ENCODE data around the gene FGFR1OP2. TPM values are rescaled to one million over a fixed set of nuclear protein-coding genes. Genes with fewer than 3 reads are reported as not detected.

FGFR1OP2 gene
- total and polyA plus RNA-seq, 4 donors = 11.9 to 76.0 (median 27.6) TPM

DNA sequence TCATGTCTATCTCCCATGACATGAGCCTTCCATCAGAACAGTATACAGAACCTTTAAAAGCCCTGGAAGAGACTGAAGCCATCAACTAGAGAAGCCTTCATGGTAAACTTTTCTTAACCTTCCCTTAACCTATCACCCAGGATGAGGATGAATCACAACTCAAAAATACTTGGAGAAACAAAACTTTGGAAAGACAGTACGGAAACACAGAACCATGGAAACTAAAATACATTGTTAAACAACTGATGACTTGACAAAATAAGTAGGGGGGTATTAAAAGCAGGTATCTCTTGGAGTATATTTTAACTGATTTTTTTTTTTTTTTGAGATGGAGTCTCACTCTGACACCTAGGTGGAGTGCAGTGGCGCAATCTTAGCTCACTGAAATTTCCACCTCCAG is 67.2 kb downstream of the FGFR1OP2 start:
- TF ChIP-seq JUND (IDR thresholded peaks at IDR 0.05) = no peak
- no peak for TF ChIP-seq HNF4G (IDR thresholded peaks at IDR 0.05)
- TF ChIP-seq, protein P1, sequence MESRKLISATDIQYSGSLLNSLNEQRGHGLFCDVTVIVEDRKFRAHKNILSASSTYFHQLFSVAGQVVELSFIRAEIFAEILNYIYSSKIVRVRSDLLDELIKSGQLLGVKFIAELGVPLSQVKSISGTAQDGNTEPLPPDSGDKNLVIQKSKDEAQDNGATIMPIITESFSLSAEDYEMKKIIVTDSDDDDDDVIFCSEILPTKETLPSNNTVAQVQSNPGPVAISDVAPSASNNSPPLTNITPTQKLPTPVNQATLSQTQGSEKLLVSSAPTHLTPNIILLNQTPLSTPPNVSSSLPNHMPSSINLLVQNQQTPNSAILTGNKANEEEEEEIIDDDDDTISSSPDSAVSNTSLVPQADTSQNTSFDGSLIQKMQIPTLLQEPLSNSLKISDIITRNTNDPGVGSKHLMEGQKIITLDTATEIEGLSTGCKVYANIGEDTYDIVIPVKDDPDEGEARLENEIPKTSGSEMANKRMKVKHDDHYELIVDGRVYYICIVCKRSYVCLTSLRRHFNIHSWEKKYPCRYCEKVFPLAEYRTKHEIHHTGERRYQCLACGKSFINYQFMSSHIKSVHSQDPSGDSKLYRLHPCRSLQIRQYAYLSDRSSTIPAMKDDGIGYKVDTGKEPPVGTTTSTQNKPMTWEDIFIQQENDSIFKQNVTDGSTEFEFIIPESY (IDR thresholded peaks at IDR 0.05) = no peak
- TF ChIP-seq SP1 (IDR thresholded peaks at IDR 0.05) = no peak
- TF ChIP-seq GABPA (IDR thresholded peaks at IDR 0.05 in 1 of 2, conservative IDR thresholded peaks at IDR 0.05 in 1 of 2) = no peak
- TF ChIP-seq RXRA (IDR thresholded peaks at IDR 0.05) = no peak
- no peak for TF ChIP-seq TAF1 (conservative IDR thresholded peaks at IDR 0.05)
- TF ChIP-seq, protein P2, sequence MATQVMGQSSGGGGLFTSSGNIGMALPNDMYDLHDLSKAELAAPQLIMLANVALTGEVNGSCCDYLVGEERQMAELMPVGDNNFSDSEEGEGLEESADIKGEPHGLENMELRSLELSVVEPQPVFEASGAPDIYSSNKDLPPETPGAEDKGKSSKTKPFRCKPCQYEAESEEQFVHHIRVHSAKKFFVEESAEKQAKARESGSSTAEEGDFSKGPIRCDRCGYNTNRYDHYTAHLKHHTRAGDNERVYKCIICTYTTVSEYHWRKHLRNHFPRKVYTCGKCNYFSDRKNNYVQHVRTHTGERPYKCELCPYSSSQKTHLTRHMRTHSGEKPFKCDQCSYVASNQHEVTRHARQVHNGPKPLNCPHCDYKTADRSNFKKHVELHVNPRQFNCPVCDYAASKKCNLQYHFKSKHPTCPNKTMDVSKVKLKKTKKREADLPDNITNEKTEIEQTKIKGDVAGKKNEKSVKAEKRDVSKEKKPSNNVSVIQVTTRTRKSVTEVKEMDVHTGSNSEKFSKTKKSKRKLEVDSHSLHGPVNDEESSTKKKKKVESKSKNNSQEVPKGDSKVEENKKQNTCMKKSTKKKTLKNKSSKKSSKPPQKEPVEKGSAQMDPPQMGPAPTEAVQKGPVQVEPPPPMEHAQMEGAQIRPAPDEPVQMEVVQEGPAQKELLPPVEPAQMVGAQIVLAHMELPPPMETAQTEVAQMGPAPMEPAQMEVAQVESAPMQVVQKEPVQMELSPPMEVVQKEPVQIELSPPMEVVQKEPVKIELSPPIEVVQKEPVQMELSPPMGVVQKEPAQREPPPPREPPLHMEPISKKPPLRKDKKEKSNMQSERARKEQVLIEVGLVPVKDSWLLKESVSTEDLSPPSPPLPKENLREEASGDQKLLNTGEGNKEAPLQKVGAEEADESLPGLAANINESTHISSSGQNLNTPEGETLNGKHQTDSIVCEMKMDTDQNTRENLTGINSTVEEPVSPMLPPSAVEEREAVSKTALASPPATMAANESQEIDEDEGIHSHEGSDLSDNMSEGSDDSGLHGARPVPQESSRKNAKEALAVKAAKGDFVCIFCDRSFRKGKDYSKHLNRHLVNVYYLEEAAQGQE (IDR thresholded peaks at IDR 0.05) = no peak
- no peak for TF ChIP-seq FOXA1 (IDR thresholded peaks at IDR 0.05)
- TF ChIP-seq CTCF (IDR thresholded peaks at IDR 0.05; ENCODE audit: low read depth, low read length, missing input control) = no peak
- no peak for TF ChIP-seq HNF4A (conservative IDR thresholded peaks at IDR 0.05)
- TF ChIP-seq EGR1 (IDR thresholded peaks at IDR 0.05; ENCODE audit: low read depth in 2 of 2) = no peak
- 98% methylated on average over 2 of the region's 2 CpGs for WGBS

DNA sequence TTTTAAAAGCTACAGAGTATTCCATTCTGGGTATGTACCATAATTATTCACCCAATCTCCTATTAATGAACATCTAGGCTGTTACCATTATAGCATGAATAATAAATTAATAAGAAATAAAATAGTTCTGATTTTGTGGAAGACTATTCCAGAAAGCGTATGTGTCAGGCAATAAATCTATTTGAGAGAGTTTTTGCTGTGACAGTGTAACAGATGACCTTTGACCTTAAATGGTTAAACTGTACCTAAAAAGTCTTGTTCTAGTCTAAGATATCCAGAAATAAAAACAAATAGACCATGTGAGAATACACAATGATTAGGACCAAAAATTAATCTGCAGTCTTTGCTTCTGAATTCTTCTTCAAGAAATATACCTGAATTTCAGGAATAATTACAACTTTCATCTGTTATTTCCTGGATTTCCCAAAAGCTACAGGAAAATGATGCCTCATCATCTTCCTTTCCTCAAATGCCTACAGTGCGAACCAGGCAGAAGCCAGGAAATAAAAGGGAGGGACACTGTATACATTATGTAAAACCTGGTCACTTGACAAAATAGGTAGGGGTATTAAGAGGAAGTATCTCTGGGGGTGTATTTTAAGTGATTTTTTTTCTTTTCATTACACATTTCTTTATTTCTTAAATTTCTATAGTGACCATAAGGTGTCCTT is 68.7 kb downstream of the FGFR1OP2 start:
- H3K27me3 ChIP-seq (ENCODE audit: control insufficient read depth in 4 of 4, insufficient read depth in 4 of 4, low read length in 3 of 4) = no peaks in the 10 kb centered on the region
- H3K9ac ChIP-seq (ENCODE audit: low read depth in 1 of 2, low read length in 2 of 2) = peak overlapping the region in 1 of 2 donors; percentile 63
- no peak for DNase-seq (ENCODE audit: low spot score)
- H3K4me3 ChIP-seq (ENCODE audit: low read depth in 1 of 3, low read length in 3 of 3) = no peak overlapping the region
- H3K9me3 ChIP-seq (ENCODE audit: control insufficient read depth in 4 of 4, low read length in 3 of 4) = no peaks in the 10 kb centered on the region
- no peaks in the 10 kb centered on the region for H3K36me3 ChIP-seq (ENCODE audit: control insufficient read depth in 4 of 4, insufficient read depth in 3 of 4, low read depth in 1 of 4, low read length in 3 of 4)
- H3K4me1 ChIP-seq (ENCODE audit: control insufficient read depth in 4 of 4, insufficient read depth in 4 of 4, low read length in 3 of 4) = peaks cover 5 to 39% (median 25%) of the 10 kb centered on the region in 4 donors
- TF ChIP-seq FOXA1 (IDR thresholded peaks at IDR 0.05) (no peak), MAX (IDR thresholded peaks at IDR 0.05) (no peak), CTCF (IDR thresholded peaks at IDR 0.05; ENCODE audit: low read depth, low read length, missing input control) (no peak), YY1 (IDR thresholded peaks at IDR 0.05) (peak; percentile 6), GABPA (IDR thresholded peaks at IDR 0.05 in 1 of 2, conservative IDR thresholded peaks at IDR 0.05 in 1 of 2) (no peak), RXRA (IDR thresholded peaks at IDR 0.05) (no peak), NR2F2 (IDR thresholded peaks at IDR 0.05) (peak; percentile 41), HNF4A (conservative IDR thresholded peaks at IDR 0.05) (peak; percentile 29 to 32)
- TF ChIP-seq, protein P1 (IDR thresholded peaks at IDR 0.05) = no peak
- TF ChIP-seq, protein P3, sequence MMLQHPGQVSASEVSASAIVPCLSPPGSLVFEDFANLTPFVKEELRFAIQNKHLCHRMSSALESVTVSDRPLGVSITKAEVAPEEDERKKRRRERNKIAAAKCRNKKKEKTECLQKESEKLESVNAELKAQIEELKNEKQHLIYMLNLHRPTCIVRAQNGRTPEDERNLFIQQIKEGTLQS (IDR thresholded peaks at IDR 0.05) = no peak
- WGBS = 45% methylated on average over 2 of the region's 2 CpGs
- H3K27ac ChIP-seq (ENCODE audit: low read depth in 1 of 2, low read length in 2 of 2) = peak overlapping the region; percentile 23 to 37

More for the DNA sequence above, 67.2 kb downstream of the FGFR1OP2 start:
- H3K36me3 ChIP-seq (ENCODE audit: control insufficient read depth in 4 of 4, insufficient read depth in 3 of 4, low read depth in 1 of 4, low read length in 3 of 4) = peaks cover 0 to 2% (median 0%) of the 10 kb centered on the region in 4 donors
- H3K9ac ChIP-seq (ENCODE audit: low read depth in 1 of 2, low read length in 2 of 2) = no peak overlapping the region
- peaks cover 4 to 30% (median 18%) of the 10 kb centered on the region in 4 donors for H3K4me1 ChIP-seq (ENCODE audit: control insufficient read depth in 4 of 4, insufficient read depth in 4 of 4, low read length in 3 of 4)
- no peak overlapping the region for H3K4me3 ChIP-seq (ENCODE audit: low read depth in 1 of 3, low read length in 3 of 3)
- no peaks in the 10 kb centered on the region for H3K27me3 ChIP-seq (ENCODE audit: control insufficient read depth in 4 of 4, insufficient read depth in 4 of 4, low read length in 3 of 4)
- DNase-seq (ENCODE audit: low spot score) = no peak
- H3K27ac ChIP-seq (ENCODE audit: low read depth in 1 of 2, low read length in 2 of 2) = no peak overlapping the region
- no peaks in the 10 kb centered on the region for H3K9me3 ChIP-seq (ENCODE audit: control insufficient read depth in 4 of 4, low read length in 3 of 4)

Measured in liver (tissue), 9 donors.